ENCODE results near the gene CEMIP2.
"Not testable (repeated sequence)": the region's sequence is repeated elsewhere in the genome, so short reads cannot be mapped to it uniquely, and the experiment has no call there.

The CEMIP2 gene

GRCh38 chr9:71675105-71675856 is 93.0 kb downstream of the CEMIP2 start:
- DNase-seq, result no peak

GRCh38 chr9:71672573-71672972 is 95.7 kb downstream of the CEMIP2 start:
- no peak for DNase-seq

- no peak for DNase-seq
Measured at GRCh38 chr9:71671289-71671688, 97.0 kb downstream of the CEMIP2 start.

- no peak for DNase-seq
Measured at GRCh38 chr9:71670121-71670520, 98.2 kb downstream of the CEMIP2 start.

GRCh38 chr9:71669284-71669995 is 98.9 kb downstream of the CEMIP2 start:
- DNase-seq, result no peak

GRCh38 chr9:71668717-71669116 is 99.6 kb downstream of the CEMIP2 start:
- DNase-seq, result no peak

- no peak for DNase-seq
Measured at GRCh38 chr9:71665247-71665646, 103.1 kb downstream of the CEMIP2 start.

GRCh38 chr9:71664566-71664965 is 103.7 kb downstream of the CEMIP2 start:
- no peak for DNase-seq

GRCh38 chr9:71663931-71664459 is 104.3 kb downstream of the CEMIP2 start:
- DNase-seq, result peak; percentile 61

- DNase-seq, result no peak
Measured at GRCh38 chr9:71663216-71663615, 105.1 kb downstream of the CEMIP2 start.

- DNase-seq, result no peak
Measured at GRCh38 chr9:71662082-71662481, 106.2 kb downstream of the CEMIP2 start.

- not testable (repeated sequence) for DNase-seq
Measured at GRCh38 chr9:71657276-71657675, 111.0 kb downstream of the CEMIP2 start.

GRCh38 chr9:71656496-71656895 is 111.8 kb downstream of the CEMIP2 start:
- DNase-seq, result no peak

GRCh38 chr9:71655778-71656177 is 112.5 kb downstream of the CEMIP2 start:
- no peak for DNase-seq

GRCh38 chr9:71655141-71655540 is 113.2 kb downstream of the CEMIP2 start:
- DNase-seq, result no peak

- DNase-seq, result no peak
Measured at GRCh38 chr9:71652480-71652879, 115.8 kb downstream of the CEMIP2 start.

GRCh38 chr9:71648453-71648852 is 119.9 kb downstream of the CEMIP2 start:
- no peak for DNase-seq

- peak; percentile 85 for DNase-seq
Measured at GRCh38 chr9:71647094-71647591, 121.2 kb downstream of the CEMIP2 start.

- DNase-seq, result no peak
Measured at GRCh38 chr9:71646131-71646530, 122.2 kb downstream of the CEMIP2 start.

- DNase-seq, result no peak
Measured at GRCh38 chr9:71644819-71645362, 123.4 kb downstream of the CEMIP2 start.

- no peak for DNase-seq
Measured at GRCh38 chr9:71643330-71643729, 125.0 kb downstream of the CEMIP2 start.

- DNase-seq, result no peak
Measured at GRCh38 chr9:71642056-71642455, 126.3 kb downstream of the CEMIP2 start.

- DNase-seq, result no peak
Measured at GRCh38 chr9:71638627-71639026, 129.7 kb downstream of the CEMIP2 start.

- no peak for DNase-seq
Measured at GRCh38 chr9:71637926-71638325, 130.4 kb downstream of the CEMIP2 start.

All from EL (cell line).